GM12873 (cell line): ENCODE results near the gene CDK13.
A peak's percentile ranks its signal among the peaks of the same experiment; 100 is the strongest.

Source experiments
- TF ChIP-seq, protein P1 (sequence below): IDR thresholded peaks from 2 replicates; pipeline ENCODE4 v1.5.1; 2012; ENCODE audit warnings: low read depth, mild to moderate bottlenecking, moderate library complexity, low read length, control low read depth; ENCODE audit not compliant: insufficient read depth; ENCODE audit errors: missing control alignments

CDK13 gene

DNA sequence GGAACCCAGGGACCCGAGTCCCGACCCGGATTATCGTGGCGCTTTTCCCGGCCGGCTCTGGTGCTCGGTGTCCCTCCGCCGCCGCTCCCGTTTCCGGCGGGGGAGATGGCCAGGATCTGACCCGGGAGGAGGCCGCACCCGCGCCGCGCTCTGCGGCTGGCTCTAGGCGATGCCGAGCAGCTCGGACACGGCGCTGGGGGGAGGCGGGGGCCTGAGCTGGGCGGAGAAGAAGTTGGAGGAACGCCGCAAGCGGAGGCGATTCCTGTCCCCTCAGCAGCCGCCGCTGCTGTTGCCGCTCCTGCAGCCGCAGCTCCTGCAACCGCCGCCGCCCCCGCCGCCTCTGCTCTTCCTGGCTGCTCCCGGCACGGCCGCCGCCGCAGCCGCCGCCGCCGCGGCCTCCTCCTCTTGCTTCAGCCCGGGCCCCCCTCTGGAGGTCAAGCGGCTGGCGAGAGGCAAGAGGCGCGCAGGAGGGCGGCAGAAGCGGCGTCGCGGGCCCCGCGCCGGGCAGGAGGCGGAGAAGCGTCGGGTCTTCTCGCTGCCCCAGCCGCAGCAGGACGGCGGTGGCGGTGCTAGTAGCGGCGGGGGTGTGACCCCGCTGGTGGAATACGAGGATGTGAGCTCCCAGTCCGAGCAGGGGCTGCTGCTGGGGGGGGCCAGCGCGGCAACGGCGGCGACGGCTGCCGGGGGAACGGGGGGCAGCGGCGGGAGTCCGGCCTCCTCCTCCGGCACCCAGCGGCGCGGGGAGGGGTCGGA, 593 bp downstream of the CDK13 start:
- TF ChIP-seq, protein P1, sequence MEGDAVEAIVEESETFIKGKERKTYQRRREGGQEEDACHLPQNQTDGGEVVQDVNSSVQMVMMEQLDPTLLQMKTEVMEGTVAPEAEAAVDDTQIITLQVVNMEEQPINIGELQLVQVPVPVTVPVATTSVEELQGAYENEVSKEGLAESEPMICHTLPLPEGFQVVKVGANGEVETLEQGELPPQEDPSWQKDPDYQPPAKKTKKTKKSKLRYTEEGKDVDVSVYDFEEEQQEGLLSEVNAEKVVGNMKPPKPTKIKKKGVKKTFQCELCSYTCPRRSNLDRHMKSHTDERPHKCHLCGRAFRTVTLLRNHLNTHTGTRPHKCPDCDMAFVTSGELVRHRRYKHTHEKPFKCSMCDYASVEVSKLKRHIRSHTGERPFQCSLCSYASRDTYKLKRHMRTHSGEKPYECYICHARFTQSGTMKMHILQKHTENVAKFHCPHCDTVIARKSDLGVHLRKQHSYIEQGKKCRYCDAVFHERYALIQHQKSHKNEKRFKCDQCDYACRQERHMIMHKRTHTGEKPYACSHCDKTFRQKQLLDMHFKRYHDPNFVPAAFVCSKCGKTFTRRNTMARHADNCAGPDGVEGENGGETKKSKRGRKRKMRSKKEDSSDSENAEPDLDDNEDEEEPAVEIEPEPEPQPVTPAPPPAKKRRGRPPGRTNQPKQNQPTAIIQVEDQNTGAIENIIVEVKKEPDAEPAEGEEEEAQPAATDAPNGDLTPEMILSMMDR = no peak

DNA sequence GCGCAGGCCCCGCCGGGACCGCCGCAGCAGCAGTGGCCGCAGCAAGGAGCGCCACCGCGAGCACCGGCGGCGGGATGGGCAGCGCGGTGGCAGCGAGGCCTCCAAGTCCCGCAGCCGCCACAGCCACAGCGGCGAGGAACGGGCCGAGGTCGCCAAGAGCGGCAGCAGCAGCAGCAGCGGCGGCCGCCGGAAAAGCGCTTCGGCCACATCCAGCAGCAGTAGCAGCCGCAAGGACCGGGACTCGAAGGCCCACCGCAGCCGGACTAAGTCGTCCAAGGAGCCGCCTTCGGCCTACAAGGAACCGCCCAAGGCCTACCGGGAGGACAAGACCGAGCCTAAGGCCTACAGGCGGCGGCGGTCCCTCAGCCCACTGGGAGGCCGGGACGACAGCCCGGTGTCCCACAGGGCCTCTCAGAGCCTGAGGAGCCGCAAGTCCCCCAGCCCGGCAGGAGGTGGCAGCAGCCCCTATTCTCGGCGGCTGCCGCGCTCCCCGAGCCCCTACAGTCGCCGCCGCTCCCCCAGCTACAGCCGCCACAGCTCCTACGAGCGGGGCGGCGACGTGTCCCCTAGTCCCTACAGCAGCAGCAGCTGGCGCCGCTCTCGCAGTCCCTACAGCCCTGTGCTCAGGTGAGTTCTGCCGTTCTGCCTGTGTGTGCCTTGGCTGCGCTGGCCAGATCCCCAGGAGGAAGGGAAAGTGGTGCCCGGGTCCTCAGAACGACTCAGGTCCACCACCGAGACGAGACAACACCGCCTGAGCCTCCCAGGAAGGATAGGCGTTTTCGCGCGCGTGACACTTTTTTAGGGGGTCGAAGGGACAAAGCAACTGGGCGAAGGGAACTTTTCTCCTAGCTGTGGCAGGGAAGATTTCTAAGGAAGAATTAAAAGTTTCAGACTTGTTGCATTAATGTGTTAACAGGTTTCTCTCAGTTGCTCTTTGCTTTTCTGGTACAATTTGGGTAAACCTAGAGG, 1.5 kb downstream of the CDK13 start:
- TF ChIP-seq, protein P1 = peak; percentile 57

DNA sequence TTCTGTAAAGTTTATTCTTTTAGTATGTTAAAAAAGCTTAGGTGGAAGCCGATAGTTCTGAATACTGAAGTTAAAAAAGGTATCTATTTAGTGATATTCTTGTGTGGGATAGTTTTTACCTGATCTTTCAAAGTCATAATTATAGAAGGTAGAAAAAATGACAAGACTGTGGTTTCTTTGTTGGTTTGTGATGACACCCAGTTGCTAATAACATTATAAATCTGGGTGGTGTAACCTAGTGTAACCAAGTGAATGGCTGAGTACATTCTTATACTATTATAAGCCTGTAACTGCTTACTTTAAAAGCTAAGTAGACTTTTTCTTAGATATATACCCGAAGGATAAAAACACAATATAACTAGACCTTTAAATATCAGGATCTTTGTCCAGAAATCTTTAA, 2.3 kb downstream of the CDK13 start:
- TF ChIP-seq, protein P1 = no peak

DNA sequence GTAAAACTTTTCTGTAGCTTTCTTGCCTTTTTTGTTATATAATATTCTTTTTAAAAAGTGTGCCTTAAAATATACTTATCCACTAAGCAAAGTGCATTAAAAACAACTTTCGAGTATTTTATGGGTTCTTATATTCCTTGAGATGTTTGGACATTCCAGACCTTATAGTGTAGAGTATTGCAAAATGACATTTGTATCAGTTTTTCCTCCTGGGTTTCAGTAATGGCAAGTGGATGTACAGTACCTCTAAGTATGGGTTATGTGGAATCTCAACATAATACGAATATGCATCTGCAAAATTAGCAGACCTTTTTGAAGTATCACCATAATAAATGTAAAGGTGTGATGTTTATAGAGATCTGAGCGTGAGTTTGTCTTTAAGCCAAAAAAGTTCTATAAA, 2.7 kb downstream of the CDK13 start:
- TF ChIP-seq, protein P1 = no peak

DNA sequence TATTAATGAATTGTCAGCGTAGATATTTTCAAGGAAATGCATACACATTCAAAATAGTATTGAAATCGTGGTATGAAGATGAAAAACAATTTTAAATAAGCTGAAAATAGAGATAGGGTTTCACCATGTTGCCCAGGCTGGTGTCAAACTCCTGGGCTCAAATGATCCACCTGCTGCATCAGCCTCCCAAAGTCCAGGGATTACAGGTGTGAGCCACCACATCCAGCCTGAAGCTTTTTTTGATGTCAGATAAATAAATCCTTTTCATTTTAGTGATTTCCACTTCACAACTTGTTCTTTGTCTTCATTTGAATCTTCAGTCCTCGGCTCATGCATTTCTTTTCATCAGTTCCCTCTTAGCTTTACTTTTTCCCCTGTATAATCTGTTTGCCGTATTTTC, 4.6 kb downstream of the CDK13 start:
- TF ChIP-seq, protein P1 = no peak

DNA sequence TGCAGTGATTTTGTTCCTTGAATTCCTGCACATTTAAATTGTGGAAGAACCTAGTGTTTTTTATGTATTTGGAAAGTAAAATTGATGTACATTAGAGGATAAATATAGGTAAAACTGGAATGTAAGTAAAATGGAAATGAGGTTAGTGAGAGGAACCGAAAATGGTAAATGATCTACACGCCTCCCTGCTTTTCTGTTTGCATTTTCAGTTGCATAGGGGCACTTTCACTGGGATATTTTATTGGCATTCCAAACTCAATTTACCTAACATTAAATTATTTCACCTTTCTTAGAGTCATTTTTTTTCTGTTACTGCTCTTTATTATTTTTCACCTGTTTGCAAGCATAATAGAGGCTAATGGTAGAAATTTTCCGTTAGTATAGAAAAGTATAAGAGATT, 8.0 kb downstream of the CDK13 start:
- TF ChIP-seq, protein P1 = no peak
